Uterus (tissue), 2 donors: ENCODE measurements around the gene CRYBG1.

Source experiments
- CTCF ChIP-seq, 4 experiments: fragments of 200-600 bp in 2 of 4; fragments of 450-650 bp in 2 of 4; sonication (generic) in 2 of 4; IDR thresholded peaks; one replicate each; pipeline ENCODE4 v1.5.1; 2016 to 2019; ENCODE audit warnings: antibody characterized with exemption in 4 of 4, mild to moderate bottlenecking in 2 of 4, moderate library complexity in 1 of 4
- POLR2A ChIP-seq, 2 donors: fragments of 450-650 bp; IDR thresholded peaks; one replicate each; pipeline ENCODE4 v1.6.1; 2016; ENCODE audit warnings: antibody characterized with exemption in 2 of 2, mild to moderate bottlenecking in 1 of 2, moderate library complexity in 1 of 2

GRCh38 chr6:106495014-106495413 lies 134.5 kb downstream of the CRYBG1 start:
- TF ChIP-seq CTCF (IDR thresholded peaks at IDR 0.05) (no peak), POLR2A (IDR thresholded peaks at IDR 0.05) (no peak)
